GM18498 (cell line): Measurements from ENCODE around the gene RHBDF2.

Experiments
- ATAC-seq: cut with Tn5 transposase; IDR thresholded peaks from one replicate; pipeline ENCODE4 v1.9.1; 2021; ENCODE audit warnings: mild to moderate bottlenecking, moderate library complexity; ENCODE audit not compliant: unreplicated experiment

Gene RHBDF2

GRCh38 chr17:76467366-76467765 is 33.9 kb downstream of the RHBDF2 start, which contains the start of gene AANAT:
Gene AANAT, plus strand, starts transcription at chr17:76467603. Its CDS starts 1,144 bp downstream, at chr17:76468747.
- ATAC-seq = no peak

GRCh38 chr17:76466775-76467130 is 34.5 kb downstream of the RHBDF2 start:
- no peak for ATAC-seq

- no peak for ATAC-seq
Measured at GRCh38 chr17:76462556-76463290, 38.5 kb downstream of the RHBDF2 start.

GRCh38 chr17:76461765-76462555 is 39.3 kb downstream of the RHBDF2 start:
- ATAC-seq = no peak

- no peak for ATAC-seq
Measured at GRCh38 chr17:76459674-76460073, 41.5 kb downstream of the RHBDF2 start.

- no peak for ATAC-seq
Measured at GRCh38 chr17:76458580-76459490, 42.4 kb downstream of the RHBDF2 start.

- ATAC-seq = no peak
Measured at GRCh38 chr17:76453431-76453743, 47.8 kb downstream of the RHBDF2 start.

GRCh38 chr17:76452660-76453430 is 48.4 kb downstream of the RHBDF2 start, which contains the start of gene UBE2O:
Gene UBE2O, minus strand, starts transcription at chr17:76453152. Its CDS starts 11 bp downstream, at chr17:76453141.
- ATAC-seq = peak; percentile 91

- peak; percentile 31 for ATAC-seq
Measured at GRCh38 chr17:76452127-76452659, 49.0 kb downstream of the RHBDF2 start.

- ATAC-seq = no peak
Measured at GRCh38 chr17:76451506-76451905, 49.7 kb downstream of the RHBDF2 start.

- no peak for ATAC-seq
Measured at GRCh38 chr17:76449126-76449525, 52.1 kb downstream of the RHBDF2 start.

- ATAC-seq = no peak
Measured at GRCh38 chr17:76447931-76448652, 53.1 kb downstream of the RHBDF2 start.

- no peak for ATAC-seq
Measured at GRCh38 chr17:76446449-76447231, 54.6 kb downstream of the RHBDF2 start.

GRCh38 chr17:76445697-76446448 is 55.4 kb downstream of the RHBDF2 start:
- no peak for ATAC-seq

- no peak for ATAC-seq
Measured at GRCh38 chr17:76444518-76445311, 56.5 kb downstream of the RHBDF2 start.

- no peak for ATAC-seq
Measured at GRCh38 chr17:76442341-76443338, 58.6 kb downstream of the RHBDF2 start.
